Subcutaneous adipose tissue (tissue), 4 donors: ENCODE results near the gene IL2RA. TPM values are rescaled to one million over a fixed set of nuclear protein-coding genes. Genes with fewer than 3 reads are reported as not detected.

ENCODE experiments used
- CTCF ChIP-seq: fragments of 450-650 bp; IDR thresholded peaks from one replicate; pipeline ENCODE4 v1.5.1; 2016; ENCODE audit warnings: low read depth, mild to moderate bottlenecking, control low read depth, antibody characterized with exemption, moderate library complexity
- small RNA-seq: library from RNA; depleted of rRNA; stranded (forward); fragments of <200 nt; gene quantifications from one replicate; pipeline ENCODE3, GENCODE V24; 2016
- total RNA-seq, 4 donors: library from RNA; depleted of rRNA; stranded (reverse); fragments of >200 nt; gene quantifications; one replicate each; pipeline ENCODE4 v1.1.0, GENCODE V29; 2016

The IL2RA gene
- total RNA-seq, 4 donors from 2014 or later = 0.34 to 2.4 (median 1.5) TPM; not detected in 1

GRCh38 chr10:5964736-5965135, 97.4 kb downstream of the IL2RA start:
- no peak for TF ChIP-seq CTCF

- no peak for TF ChIP-seq CTCF
These were observed 98.6 kb downstream of the IL2RA start for GRCh38 chr10:5963591-5963990.

- TF ChIP-seq CTCF = no peak
These were observed 99.1 kb downstream of the IL2RA start for GRCh38 chr10:5963071-5963470.

GRCh38 chr10:5961405-5962100, 100.6 kb downstream of the IL2RA start:
- TF ChIP-seq CTCF = no peak

Small RNA genes lying within 50 kb of the gene (small RNA-seq; reads per million reads assigned to genes)
- gene RF00397 = not detected

Other genes with a start within 250 kb of the IL2RA start
- 100 to 1,000 TPM; 228 to 348 (median 312) TPM for gene GDI2, start 248.9 kb downstream of the IL2RA start, total RNA-seq
- gene ANKRD16, start 172.5 kb downstream of the IL2RA start, total RNA-seq = 10 to 100 TPM in 1 of 4 donors, 1 to 10 TPM in 3; 2.8 to 11.5 (median 5.8) TPM
- gene FBH1, start 172.1 kb downstream of the IL2RA start, total RNA-seq = 100 to 1,000 TPM in 1 of 4 donors, 10 to 100 TPM in 3; 68.2 to 113 (median 75.7) TPM
- 10 to 100 TPM; 14.4 to 62.2 (median 23.8) TPM for gene IL15RA, start 84.8 kb downstream of the IL2RA start, total RNA-seq
- gene RBM17, start 26.7 kb upstream of the IL2RA start, total RNA-seq = 100 to 1,000 TPM in 2 of 4 donors, 10 to 100 TPM in 2; 42.3 to 134 (median 87.6) TPM
- gene PFKFB3, start 140.6 kb upstream of the IL2RA start, total RNA-seq = 1,000 to 10,000 TPM in 1 of 4 donors, 100 to 1,000 TPM in 3; 383 to 1,460 (median 500) TPM